ENCODE results near the gene POC1A. TPM values are rescaled to one million over a fixed set of nuclear protein-coding genes. Genes with fewer than 3 reads are reported as not detected.

The POC1A gene
- total and polyA plus RNA-seq, 12 donors: 0.44 to 3.5 (median 1.1) TPM

DNA sequence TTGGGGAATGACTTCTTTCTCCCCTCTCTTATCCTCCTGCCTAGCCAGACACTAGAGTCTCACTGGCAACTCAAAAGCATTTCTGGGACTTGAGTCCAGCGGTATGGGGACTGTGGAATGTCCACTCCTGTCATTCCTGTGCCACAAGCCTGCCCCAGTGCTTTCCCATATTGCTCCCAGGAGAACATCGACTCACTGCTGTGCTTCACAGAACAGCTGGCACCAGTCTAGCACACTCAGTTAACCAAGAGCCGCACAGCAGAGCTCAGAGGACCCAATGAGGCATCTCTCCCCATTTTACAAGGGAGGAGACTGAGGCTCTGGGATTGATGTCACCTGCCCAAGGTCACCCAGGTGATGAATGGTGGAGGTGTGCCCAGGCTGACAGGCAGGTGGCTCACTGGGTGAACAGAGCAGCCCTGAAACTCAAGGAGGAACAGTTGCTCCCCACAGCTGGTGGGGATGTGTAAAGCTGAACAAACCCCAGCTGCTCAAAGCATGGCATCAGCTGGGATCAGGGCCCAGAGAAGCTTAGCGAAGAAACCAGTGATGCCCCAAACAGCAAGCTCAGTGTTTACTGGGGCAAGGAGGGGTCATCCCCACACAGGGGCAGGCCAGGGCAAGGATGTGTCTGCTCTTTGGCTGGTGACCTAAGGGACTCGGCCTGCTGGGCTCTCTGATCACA, 62.5 kb downstream of the POC1A start:
- DNase-seq: no peak
- intact Hi-C loops (cut with DNase I): no loop called here
- Histone ChIP-seq H3K9me3 (no peaks in the 10 kb centered on the region), H3K27me3 (no peaks in the 10 kb centered on the region), H3K4me1 (peaks cover 15 to 68% (median 52%) of the 10 kb centered on the region in 9 donors), H3K4me3 (no peak overlapping the region), H3K36me3 (no peaks in the 10 kb centered on the region), H3K27ac (peak overlapping the region in 6 of 10 donors; percentile 15 to 77 (median 54))
- TF ChIP-seq, protein P1, sequence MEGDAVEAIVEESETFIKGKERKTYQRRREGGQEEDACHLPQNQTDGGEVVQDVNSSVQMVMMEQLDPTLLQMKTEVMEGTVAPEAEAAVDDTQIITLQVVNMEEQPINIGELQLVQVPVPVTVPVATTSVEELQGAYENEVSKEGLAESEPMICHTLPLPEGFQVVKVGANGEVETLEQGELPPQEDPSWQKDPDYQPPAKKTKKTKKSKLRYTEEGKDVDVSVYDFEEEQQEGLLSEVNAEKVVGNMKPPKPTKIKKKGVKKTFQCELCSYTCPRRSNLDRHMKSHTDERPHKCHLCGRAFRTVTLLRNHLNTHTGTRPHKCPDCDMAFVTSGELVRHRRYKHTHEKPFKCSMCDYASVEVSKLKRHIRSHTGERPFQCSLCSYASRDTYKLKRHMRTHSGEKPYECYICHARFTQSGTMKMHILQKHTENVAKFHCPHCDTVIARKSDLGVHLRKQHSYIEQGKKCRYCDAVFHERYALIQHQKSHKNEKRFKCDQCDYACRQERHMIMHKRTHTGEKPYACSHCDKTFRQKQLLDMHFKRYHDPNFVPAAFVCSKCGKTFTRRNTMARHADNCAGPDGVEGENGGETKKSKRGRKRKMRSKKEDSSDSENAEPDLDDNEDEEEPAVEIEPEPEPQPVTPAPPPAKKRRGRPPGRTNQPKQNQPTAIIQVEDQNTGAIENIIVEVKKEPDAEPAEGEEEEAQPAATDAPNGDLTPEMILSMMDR (IDR thresholded peaks at IDR 0.05): no peak
- peak in 2 of 8 donors; percentile 6 to 31 for ATAC-seq
- 73% methylated on average over 5 of the region's 5 CpGs for WGBS, 2 donors

GRCh38 chr3:52090933-52091468, 63.2 kb downstream of the POC1A start:
- no peaks in the 10 kb centered on the region for H3K9me3 ChIP-seq
- peaks cover 15 to 71% (median 57%) of the 10 kb centered on the region in 9 donors for H3K4me1 ChIP-seq
- TF ChIP-seq, protein P1 (IDR thresholded peaks at IDR 0.05): no peak
- DNase-seq (no peak), ATAC-seq (peak in 2 of 8 donors; percentile 19 to 25)
- peak overlapping the region in 8 of 10 donors; percentile 3 to 77 (median 66) for H3K27ac ChIP-seq
- intact Hi-C loops (cut with DNase I): loop anchor here in 1 of 10 donors (1.0 kb wide), 1 partner anchor 16 kb away; no protein-coding TSS in a partner anchor
- H3K4me3 ChIP-seq: no peak overlapping the region
- no peaks in the 10 kb centered on the region for H3K36me3 ChIP-seq
- H3K27me3 ChIP-seq: no peaks in the 10 kb centered on the region
- WGBS, 2 donors: 68 to 84% methylated on average over 8 of the region's 8 CpGs

- peak in 1 of 2 donors; percentile 33 for DNase-seq
- TF ChIP-seq, protein P1 (IDR thresholded peaks at IDR 0.05): no peak
- intact Hi-C loops (cut with DNase I): loop anchor here in 1 of 10 donors (1.0 kb wide), 1 partner anchor 17 kb away; no protein-coding TSS in a partner anchor
- Histone ChIP-seq H3K4me1 (peaks cover 15 to 71% (median 57%) of the 10 kb centered on the region in 9 donors), H3K9me3 (no peaks in the 10 kb centered on the region), H3K27ac (peak overlapping the region; percentile 3 to 77 (median 62)), H3K36me3 (no peaks in the 10 kb centered on the region), H3K27me3 (no peaks in the 10 kb centered on the region), H3K4me3 (no peak overlapping the region)
- WGBS, 2 donors: 64 to 73% methylated on average over 12 of the region's 12 CpGs
- ATAC-seq: peak in 6 of 8 donors; percentile 35 to 67 (median 48)
Measured at GRCh38 chr3:52090131-52090932, 63.9 kb downstream of the POC1A start.

DNA sequence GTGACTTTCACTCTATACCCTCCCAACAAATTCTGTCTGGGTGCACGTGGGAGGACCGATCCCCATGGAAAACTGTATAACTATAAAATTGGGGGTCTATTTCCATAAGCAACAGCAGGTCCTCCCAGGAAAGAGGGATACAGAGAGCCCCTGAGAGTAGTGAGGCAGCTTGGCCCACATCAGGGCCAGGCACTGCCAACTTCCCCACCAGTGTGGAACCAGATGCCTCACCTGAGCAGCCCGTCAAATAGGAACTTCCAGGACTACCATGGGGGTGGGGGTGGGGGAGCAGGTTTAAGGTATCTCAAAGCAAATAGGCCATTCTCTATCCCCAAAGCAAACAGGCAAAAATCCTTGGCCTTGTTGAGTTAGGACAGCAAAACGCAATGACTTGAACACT, 64.5 kb downstream of the POC1A start:
- H3K4me1 ChIP-seq: peaks cover 15 to 71% (median 57%) of the 10 kb centered on the region in 9 donors
- DNase-seq: no peak
- H3K27me3 ChIP-seq: no peaks in the 10 kb centered on the region
- H3K9me3 ChIP-seq: no peaks in the 10 kb centered on the region
- WGBS, 2 donors: 87 to 94% methylated on average over 4 of the region's 4 CpGs
- no peaks in the 10 kb centered on the region for H3K36me3 ChIP-seq
- no peak overlapping the region for H3K4me3 ChIP-seq
- H3K27ac ChIP-seq: peak overlapping the region in 8 of 10 donors; percentile 5 to 77 (median 66)
- TF ChIP-seq, protein P1 (IDR thresholded peaks at IDR 0.05): no peak
- no peak for ATAC-seq
- intact Hi-C loops (cut with DNase I): loop anchor here in 1 of 10 donors (1.0 kb wide), 1 partner anchor 18 kb away; no protein-coding TSS in a partner anchor
